CD4-positive, alpha-beta T cell treated with Interleukin-4 for 4 hours (primary cell): Measurements from ENCODE around the gene DIP2B.
"Not testable (repeated sequence)": the region's sequence is repeated elsewhere in the genome, so short reads cannot be mapped to it uniquely, and the experiment has no call there.

Source experiments
- DNase-seq: peaks from one replicate; pipeline ENCODE4 v3.0.0-alpha.2; 2020

Gene DIP2B

DNA sequence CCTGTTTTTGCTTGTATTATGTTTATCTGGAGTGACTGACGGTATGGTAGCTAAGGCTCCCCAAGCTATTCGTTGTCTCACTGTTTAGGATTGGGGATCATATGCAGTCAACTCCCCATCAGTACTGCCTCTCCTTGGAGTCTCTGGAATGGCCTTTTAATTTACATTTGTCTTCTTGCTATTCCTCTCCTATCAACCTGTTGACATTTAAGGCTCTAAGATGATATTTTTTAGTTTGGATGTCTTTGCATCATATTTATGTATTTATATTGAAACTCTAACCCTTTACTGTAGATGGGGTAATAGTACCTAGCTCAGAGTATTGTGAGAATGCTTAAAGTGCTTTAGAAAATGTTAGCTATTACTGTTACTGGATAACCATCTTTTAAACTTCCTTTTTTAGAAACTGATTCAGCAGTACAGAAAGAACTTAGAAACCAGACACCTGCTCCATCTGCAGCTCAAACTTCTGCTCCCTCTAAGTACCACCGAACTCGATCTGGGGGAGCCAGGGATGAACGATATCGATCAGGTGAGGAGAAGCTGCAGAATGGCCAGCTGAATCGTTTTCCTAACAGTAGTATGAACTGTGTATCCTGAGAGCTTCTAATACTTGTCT is 135.6 kb downstream of the DIP2B start:
- no peak for DNase-seq

DNA sequence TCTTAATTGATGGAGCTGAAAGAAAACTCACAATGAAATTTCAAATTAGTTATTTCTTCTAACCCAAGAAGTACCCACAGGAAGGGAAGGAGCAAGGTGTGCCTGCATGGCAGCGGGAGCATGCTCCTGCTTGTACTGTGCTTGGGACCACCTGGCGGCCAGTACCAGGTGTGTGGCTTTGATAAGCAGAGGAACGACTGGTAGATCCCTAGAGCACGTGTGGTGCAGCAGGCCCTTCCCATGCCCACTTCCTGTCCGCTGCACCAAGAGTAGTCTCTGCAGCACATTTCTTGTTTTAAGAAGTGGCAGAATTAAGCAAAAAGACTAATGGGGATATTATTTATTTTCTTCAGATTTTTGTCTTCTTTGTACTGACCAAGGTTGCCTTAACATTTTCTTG is 136.8 kb downstream of the DIP2B start:
- no peak for DNase-seq

DNA sequence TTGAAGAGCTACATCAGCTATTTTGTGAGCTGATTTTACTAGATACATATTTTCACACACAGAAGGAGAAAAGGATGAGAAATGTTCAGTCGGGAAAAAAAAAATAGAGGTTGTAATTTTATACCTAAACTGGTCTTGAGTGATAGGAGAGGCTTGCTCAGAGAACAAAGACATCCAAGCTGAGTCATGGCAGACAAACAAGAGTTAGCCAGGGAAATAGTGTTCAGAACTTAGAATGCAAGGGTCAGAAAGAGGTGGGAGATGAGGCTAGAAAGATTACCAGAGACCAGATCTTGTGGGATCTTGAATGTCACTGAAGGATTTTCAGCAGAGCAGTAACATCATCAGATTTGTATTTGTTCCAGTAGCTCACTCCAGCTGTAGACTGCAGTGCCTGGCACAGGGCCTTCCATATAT is 137.3 kb downstream of the DIP2B start:
- no peak for DNase-seq

- DNase-seq, result no peak
These were observed 138.0 kb downstream of the DIP2B start for GRCh38 chr12:50642761-50643160.

DNA sequence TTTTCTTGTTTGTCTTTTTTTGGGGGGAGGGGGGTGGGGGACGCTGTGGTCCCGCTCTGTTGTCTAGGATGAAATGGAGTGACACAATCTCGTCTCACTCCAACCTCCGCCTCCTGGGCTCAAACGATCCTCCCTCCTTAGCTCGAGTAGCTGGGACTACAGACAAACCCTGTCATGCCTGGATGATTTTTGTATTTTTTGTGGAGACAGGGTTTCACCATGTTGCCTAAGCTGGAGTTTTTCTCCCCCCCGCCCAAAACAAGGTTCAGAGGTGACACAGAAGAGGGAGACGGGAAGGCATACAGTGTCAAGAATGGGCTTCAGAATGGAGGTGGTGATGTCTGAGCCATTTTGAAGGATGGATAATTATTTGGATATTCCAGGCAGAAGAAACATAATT is 142.2 kb downstream of the DIP2B start:
- no peak for DNase-seq

- no peak for DNase-seq
These were observed 142.7 kb downstream of the DIP2B start for GRCh38 chr12:50647479-50647878.

GRCh38 chr12:50650285-50650684 is 145.5 kb downstream of the DIP2B start:
- no peak for DNase-seq

- DNase-seq, result no peak
These were observed 150.7 kb downstream of the DIP2B start for GRCh38 chr12:50655374-50655921.

DNA sequence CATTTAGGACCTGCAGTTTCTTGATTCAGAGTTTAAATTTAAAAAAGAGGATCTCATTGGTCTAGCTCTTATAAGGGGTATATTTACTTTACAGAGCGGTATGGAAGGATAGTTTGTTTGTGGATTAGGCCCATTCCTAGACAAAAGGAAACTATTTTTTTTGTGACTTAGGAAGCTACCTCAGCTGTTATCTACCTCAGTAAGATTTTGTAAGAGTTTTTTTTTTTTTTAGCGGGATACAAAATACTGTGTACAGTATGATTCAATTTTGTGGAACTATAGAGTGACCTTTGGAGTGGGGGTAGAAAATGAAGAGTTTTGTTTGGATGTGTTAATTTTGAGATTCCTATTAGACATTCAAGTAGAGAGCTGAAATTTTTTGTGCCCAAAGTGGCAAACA is 154.5 kb downstream of the DIP2B start:
- DNase-seq, result no peak

DNA sequence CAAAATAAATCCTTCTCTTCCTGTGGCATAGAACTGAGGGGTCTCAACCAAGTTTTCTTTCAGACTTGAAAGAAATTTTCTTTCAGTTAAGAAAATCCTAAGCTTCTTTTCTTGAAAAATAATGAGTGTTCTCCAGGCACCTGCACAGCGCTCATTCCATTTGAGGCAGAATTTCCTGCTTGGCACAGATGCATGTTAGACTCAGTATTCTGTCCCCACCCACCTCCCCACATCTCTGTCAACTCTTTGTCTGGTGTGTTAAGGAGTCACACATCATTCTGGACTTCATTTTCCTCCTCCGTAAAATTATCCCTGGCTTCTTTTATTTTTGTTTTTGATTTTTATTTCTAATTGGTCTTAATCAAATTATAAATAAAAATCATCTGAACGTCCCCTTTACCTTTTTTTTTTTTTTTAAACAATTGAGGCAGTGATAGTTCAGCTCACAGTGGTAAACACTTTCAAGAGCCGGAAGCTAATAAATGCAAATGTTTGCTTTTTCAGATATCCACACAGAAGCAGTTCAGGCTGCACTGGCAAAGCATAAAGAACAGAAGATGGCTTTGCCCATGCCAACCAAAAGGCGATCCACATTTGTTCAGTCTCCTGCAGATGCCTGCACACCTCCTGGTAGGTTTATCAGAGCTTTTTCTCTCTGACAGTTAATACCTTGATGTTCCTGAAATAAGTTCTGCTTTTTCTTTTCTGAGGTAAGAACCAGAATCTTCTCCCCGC is 155.1 kb downstream of the DIP2B start:
- DNase-seq, result no peak

DNA sequence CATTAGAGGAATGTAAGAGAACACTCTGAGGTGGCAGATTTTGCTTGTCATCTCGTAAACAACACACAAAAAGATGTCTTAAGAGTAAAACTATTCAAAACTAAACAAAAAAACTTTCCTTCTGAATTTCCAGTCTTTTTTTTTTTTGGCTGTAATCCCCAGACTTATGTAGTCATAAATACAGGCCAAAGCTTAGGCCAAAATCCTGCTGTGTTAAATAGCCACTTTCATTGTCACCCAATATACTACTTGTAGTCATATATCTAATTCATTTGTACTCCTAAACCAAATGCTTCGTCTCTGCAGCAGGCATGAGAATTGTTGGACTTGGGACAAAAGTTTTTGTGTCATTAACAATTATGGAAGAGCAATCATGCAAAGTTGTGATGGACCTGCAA is 155.6 kb downstream of the DIP2B start:
- no peak for DNase-seq

GRCh38 chr12:50661300-50662115 is 156.7 kb downstream of the DIP2B start:
- DNase-seq, result no peak

GRCh38 chr12:50662116-50662510 is 157.3 kb downstream of the DIP2B start:
- DNase-seq, result no peak

DNA sequence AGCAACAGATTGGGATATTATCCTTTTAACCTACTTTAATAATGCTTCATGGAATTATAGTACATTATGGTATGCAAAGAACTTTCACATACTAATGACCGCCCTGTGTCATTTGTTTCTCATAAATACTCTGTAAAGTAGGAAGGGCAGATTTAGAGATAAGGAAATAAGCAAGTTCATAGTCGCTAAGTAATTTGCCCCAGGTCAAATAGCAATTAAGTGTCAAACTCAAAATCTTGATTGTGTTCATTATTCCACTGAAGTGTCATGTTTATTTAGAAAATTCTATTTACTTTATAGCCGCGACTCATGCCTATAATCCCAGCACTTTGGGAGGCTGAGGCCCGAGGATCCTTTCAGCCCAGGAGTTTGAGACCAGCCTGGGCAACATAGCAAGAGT is 160.4 kb downstream of the DIP2B start:
- no peak for DNase-seq

- DNase-seq, result no peak
These were observed 160.8 kb downstream of the DIP2B start for GRCh38 chr12:50665609-50666008.

DNA sequence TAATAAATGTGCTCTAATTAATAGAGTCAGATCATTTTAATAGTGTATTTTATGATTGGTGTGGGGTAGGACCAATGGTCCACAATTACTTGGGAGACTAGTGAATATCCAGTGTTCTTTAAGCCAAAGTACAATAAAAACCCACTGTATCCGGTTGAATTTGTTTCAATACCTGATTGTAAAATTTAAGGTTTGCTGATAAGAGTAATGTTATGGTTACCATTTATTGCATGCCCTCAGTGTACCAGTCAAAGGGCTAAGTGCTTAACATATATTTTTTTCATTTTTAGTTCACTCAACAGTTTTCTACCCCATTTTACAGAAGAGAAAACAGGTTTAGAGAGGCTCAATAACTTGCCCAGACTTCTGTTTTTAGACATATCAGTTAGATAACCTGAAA is 161.2 kb downstream of the DIP2B start:
- DNase-seq, result no peak

DNA sequence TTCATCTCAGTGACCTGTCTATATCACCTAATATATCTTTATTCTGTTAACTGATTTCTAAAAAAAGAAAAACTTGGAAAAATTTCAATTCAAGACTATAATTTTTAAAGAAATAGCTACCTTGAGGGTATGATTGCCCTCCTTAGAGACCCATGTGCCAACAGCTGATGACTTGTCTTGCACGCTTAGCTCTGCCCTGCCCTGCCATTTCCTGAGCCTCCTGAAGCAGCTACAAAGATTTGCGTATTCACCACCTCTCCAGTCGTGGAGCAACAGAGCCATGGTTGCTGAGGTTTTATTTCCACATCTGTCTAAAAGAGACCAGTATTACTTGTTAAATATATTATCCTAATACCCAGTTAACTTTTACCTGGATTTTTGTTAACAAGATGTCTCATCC is 167.4 kb downstream of the DIP2B start:
- DNase-seq, result no peak

GRCh38 chr12:50676756-50677155 is 172.0 kb downstream of the DIP2B start:
- DNase-seq, result no peak

DNA sequence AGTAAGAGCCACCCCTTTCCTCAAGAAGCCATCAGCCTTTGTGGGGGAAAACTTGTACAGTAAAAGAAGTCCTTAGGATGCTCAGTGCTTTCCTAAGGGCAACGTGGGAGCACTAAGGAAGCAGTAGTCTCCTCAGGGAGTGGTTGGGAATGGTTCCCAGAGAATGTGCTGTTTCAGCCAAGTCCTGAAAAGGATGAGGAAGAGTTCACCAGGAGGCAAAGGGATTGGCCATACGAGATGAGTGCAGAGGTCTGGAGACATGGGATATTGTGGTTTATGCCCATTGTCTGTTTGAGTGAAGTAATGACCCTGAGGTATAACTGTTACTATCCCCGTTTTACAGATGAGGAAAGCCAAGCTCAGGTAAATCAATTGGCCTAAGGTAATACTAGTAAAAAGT is 173.1 kb downstream of the DIP2B start:
- no peak for DNase-seq

- no peak for DNase-seq
These were observed 174.0 kb downstream of the DIP2B start for GRCh38 chr12:50678650-50679365.

GRCh38 chr12:50679612-50680011 is 174.8 kb downstream of the DIP2B start:
- no peak for DNase-seq

GRCh38 chr12:50681064-50681463 is 176.3 kb downstream of the DIP2B start:
- not testable (repeated sequence) for DNase-seq

GRCh38 chr12:50685641-50686040 is 180.9 kb downstream of the DIP2B start:
- no peak for DNase-seq
